Lower leg skin (tissue), 3 donors: ENCODE data around the gene MICU1.

Experiments used
- POLR2A ChIP-seq, 2 donors: fragments of 450-650 bp; IDR thresholded peaks; one replicate each; pipeline ENCODE4 v1.6.1; 2016 to 2017; ENCODE audit warnings: antibody characterized with exemption in 2 of 2, mild to moderate bottlenecking in 1 of 2, moderate library complexity in 1 of 2
- TF ChIP-seq, protein P1 (sequence below), 3 donors: fragments of 450-650 bp; IDR thresholded peaks; one replicate each; pipeline ENCODE4 v1.5.1; 2016; ENCODE audit warnings: antibody characterized with exemption in 3 of 3, mild to moderate bottlenecking in 3 of 3, moderate library complexity in 2 of 3

DNA sequence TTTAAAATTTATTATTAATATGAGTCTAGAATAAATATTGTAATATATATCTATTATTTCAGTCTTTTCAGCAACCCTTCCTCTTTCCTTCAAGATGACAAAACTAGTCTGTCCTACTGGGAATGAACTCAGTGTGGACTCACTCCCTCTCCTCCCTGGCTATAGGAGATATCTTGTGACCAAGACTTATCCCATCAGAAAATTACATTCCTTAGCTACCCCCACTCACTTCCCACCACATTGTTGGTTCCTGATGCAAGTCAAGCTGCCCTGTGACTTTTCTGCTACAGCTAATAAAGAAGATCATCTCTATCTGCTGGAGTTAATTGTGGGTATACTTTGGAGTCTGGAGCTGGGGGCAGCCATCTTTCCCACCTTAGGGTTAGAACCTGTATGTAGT lies 38.1 kb upstream of the MICU1 start:
- TF ChIP-seq POLR2A (IDR thresholded peaks at IDR 0.05): no peak
- TF ChIP-seq, protein P1, sequence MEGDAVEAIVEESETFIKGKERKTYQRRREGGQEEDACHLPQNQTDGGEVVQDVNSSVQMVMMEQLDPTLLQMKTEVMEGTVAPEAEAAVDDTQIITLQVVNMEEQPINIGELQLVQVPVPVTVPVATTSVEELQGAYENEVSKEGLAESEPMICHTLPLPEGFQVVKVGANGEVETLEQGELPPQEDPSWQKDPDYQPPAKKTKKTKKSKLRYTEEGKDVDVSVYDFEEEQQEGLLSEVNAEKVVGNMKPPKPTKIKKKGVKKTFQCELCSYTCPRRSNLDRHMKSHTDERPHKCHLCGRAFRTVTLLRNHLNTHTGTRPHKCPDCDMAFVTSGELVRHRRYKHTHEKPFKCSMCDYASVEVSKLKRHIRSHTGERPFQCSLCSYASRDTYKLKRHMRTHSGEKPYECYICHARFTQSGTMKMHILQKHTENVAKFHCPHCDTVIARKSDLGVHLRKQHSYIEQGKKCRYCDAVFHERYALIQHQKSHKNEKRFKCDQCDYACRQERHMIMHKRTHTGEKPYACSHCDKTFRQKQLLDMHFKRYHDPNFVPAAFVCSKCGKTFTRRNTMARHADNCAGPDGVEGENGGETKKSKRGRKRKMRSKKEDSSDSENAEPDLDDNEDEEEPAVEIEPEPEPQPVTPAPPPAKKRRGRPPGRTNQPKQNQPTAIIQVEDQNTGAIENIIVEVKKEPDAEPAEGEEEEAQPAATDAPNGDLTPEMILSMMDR (IDR thresholded peaks at IDR 0.05): no peak
